ENCODE results near the gene MDFI.

Gene MDFI, protein sequence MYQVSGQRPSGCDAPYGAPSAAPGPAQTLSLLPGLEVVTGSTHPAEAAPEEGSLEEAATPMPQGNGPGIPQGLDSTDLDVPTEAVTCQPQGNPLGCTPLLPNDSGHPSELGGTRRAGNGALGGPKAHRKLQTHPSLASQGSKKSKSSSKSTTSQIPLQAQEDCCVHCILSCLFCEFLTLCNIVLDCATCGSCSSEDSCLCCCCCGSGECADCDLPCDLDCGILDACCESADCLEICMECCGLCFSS

DNA sequence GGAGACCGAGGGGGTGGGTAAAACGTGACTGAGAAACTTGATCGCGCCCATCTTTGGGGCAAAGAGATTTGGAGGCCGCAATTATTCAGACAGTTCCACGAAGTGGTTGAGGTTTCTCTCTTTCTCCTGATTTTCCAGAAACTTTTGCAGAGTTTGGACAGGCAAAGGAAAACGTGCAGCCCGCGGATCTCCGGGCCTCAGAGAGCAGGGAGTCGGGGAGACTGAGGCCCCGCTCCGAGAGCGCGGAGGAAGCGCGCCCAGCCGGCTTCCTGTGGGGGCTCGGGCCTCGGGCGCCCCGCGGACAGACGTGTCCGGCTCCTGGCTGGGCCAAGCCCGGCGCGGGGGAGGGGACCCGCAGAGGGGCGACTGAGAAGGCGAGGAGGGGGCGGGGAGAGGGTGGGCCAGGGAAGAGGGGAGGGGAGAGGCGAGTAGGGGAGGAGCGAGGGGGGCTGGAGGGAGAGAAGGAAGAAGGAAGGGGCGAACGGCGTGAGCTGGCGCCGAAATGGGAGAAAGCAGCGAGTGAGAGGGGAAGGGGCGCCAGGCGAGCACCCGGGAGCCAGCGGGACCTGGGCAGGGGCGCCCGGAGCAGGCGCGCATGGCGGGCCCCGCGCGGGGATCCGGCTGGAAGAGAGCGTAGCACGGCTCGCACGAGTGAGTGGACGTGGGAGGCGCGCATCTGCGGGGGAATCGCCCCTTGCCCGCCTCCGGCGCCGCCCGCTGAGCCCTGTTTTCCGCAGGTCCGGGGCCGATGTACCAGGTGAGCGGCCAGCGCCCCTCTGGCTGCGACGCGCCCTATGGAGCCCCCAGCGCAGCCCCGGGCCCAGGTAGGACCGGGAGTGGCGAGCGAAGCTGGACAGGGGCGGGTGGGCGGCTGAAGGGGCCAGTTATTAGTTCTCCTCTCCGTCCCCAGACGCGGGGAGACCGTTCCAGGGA, at the start of gene MDFI:
MDFI (plus strand) TSS at position 467 of the 933 bp plus-strand sequence; CDS start at position 749, 282 bp downstream.
- no peak for DNase-seq

DNA sequence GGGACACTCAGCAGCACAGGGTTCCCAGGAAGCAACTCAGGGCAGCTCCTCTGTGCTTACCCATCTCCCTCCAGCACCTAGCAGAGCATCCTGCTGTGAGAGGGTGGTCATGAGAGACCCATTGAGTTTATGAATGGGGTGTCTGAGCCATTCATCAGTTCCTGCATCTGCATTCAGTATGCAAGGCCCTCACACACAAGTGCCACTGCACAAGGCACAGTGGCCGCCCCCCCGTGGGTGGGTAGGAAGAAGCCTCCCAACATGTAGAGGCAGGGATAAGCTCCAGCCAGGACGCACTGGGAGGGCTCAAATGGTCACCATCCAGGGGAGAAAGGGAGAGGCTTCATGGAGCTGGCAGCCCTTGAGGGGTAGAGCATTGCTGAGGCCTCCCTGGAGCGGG, 49.0 kb upstream of the MDFI start:
- no peak for DNase-seq

DNA sequence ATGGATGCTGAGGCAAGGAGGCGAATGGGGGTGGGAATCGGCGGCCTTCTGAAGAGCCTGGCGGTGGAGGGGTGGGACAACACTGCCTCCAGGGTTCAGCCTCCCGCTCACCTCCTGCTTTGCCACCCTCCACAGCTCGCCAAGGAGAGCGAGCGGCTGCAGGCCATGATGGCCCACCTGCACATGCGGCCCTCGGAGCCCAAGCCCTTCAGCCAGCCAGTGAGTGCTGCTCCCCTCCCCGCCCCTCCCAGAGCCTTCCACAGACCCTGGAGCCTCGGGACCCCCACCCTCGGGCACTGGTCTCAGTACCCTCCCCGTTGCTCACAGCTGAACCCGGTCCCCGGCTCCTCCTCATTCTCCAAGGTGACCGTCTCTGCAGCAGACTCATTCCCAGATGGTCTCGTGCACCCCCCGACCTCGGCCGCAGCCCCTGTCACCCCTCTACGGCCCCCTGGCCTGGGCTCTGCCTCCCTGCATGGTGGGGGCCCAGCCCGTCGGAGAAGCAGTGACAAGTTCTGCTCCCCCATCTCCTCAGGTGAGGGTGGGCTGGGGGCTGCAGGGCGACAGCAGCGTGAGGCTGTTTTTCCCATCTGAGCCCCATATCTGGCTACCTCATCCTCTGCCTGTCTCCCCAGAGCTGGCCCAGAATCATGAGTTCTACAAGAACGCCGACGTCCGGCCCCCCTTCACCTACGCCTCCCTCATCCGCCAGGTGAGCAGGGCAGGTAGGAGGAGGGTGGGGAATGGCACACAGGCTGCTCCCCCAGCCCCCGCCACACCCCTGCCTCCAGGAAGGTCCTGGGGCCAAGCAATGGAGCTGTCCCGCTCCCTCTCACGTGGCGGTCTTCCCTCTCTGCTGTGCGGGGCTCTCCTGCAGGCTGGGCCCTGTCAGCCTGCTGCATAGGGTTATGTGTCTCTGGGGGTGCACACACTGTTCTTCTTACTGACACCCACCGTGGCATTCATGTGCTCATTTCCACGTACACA, 48.3 kb upstream of the MDFI start:
- DNase-seq: no peak

DNA sequence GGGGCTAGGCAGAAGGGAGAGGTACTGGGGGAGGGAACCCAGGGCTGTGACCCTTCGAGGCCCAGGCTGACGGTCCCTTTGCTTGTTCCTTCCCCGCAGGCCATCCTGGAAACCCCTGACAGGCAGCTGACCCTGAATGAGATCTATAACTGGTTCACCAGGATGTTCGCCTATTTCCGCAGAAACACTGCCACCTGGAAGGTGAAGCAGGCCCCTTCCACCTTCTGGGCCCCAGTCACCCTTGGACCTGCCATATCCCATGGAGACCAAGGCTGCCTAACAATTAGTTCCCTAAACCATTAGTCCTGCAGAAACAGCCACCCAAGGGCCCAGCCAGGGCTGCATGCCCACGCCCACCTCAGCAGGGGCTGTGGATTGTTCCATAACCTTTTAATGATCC, 47.1 kb upstream of the MDFI start:
- DNase-seq: no peak

DNA sequence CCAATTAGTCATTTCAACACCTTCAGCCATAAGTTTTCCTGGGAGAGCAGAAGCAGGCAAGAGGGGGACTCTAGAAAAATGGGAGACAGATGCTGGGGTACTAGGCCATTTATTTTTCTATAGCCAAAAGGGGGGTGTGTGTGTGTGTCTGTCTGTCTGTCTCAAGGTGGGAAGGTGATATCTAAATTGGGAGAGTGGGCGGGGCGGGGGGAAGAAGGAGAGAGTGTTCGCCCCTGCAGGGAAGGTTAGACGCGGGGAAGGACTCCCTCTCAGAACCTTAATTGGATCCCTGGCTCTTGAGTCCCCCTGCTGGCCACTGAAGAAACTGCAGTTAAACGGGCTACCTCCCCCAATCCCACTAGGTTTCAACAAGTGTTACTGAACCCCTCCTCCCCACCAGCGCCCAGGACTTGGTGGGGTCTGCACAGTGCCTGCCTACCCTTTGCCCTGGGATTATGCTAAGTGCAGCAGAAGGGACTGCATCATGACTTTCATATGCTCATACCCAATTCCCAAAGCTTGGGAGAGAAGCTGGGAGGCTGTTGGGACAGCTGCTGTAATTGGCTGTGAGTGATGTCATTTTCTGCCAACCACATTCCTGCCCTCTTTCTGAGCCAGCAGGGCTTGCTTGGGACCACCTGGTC, 46.3 kb upstream of the MDFI start:
- DNase-seq: peak; percentile 53 to 68

DNA sequence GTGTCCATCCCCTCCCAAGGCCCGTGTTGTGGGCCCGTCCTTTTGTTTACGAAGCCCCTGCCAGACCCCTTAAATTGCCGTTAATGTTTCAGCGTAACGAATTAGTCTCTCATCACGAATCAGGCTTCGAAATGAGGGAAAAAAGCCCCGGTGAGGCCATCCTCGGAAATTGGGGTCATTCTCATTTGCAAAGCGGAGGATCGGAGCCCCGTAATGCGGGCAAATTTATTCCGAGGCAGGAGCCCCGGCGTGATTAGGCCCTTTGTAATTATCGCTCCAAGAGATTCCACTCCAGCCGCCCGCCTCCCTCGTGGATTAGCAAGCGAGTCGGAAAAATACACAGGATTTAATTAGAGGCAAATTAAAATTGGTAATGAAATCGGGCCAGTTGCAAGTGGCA, 44.9 kb upstream of the MDFI start:
- DNase-seq: no peak

DNA sequence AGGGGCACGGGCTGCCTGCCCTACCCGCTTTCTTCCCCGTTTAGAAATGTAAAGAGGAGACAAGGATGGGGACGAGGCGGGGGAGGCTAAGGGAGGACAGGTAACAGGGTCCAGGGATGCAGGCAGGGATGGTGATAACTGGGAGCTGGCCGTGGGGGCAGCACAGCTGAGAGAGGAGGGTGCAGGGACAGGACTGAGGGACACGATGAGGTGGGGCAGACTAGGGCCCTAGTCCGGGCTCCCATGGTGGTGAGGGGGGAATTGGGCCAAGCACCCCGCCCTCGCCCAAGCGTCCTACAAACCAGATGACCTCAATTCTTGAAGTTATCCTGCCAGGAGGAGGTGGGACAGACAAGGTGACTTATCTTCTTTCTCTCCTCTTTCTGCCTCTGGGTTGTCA, 44.4 kb upstream of the MDFI start:
- DNase-seq: no peak

DNA sequence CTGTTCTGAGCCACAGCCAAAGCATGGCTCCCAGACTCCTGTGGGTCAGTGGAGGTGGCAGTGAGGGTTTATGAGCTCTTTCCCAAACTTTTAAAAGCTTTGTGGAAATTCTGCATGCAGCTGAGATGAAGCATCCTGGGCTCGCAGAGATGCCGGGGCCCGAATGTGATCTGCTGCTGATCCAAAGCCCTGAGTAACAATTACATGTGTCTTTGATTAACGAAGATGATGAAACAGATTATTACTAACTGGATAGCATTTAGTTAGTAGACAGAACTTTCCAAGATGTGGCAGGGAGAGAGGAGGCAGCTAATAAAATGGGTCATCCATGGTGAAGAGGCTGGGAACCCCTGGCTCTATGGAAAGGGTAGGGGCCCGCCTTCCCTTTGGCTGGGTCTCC, 43.9 kb upstream of the MDFI start:
- no peak for DNase-seq

DNA sequence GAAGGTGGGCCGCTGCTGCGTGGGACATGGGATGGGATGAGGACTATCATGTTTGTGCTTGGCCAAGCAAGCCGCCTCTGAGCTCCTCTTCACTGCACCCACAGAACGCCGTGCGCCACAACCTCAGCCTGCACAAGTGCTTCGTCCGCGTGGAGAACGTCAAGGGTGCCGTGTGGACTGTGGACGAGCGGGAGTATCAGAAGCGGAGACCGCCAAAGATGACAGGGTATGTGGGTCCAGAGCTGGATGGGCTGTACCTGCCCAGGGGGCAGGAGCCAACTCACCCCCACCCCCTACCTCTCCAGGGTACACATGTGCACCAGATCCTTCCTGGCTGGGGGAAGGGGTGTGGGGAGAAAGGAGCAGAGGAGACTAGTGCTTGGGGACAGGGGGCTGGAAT, 43.5 kb upstream of the MDFI start:
- DNase-seq: no peak

DNA sequence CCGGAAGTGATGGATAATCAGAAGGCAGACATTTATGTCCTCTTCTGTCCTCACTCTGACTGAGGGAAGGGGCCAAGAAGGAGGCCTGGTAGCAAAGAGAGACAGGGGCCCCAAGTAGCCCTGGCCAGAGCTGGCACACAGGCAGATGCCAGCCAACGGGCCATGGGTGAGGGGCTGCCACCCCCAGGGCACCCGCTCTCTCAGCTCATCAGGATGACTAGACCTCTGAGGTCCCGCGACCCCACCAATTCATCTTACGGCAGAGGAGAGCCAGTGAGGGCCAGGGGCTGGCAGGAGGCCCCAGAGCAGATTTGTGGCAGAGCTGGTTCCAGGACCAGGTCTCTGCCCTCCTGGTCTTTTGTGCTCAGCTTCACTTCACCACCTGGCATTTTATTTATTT, 43.1 kb upstream of the MDFI start:
- DNase-seq: no peak

DNA sequence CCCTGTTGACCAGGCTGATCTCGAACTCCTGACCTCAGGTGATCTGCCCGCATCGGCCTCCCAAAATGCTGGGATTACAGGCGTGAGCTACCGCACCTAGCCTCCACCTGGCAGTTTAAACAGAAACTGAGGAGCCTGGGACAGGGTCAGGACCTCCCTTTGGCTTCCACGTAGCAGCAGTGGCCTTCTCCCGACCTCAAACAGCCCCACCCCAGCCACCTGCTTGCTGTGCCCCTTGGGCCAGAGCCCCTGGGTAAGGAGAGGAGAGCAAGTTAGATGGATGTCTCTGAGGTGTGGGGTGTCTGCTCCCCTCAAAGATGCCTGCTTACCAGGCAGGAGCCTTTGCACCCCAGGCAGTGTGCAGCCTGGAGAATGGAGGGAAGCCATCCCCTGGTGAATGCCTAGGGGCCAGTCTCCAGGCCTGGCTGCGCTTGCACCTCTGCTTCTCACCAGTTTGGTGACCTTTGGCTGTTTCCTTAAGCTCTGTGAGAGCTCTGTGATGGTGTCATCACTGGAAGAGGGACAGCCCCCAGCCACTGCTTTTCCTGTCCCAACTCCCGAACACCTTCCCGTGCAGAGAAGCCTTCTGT, 42.1 kb upstream of the MDFI start:
- DNase-seq: no peak

DNA sequence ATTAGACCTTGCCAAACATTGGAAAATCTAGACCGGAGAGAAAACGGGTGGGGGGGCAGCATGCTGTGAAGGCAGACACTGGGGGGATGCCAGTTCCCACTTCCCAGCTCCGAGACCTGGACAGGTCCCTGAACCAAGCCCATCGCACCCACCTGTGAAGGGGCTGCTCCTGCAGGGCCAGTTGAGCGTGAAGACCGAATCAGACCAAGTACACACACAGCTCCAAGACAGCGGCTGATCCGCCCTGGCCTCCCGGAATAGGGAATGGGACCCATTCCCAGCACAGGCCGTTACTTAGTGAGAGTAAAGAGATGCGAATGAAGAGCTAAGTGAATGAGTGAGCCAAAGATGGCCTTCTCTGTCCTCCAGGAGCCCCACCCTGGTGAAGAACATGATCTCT, 41.5 kb upstream of the MDFI start:
- no peak for DNase-seq

DNA sequence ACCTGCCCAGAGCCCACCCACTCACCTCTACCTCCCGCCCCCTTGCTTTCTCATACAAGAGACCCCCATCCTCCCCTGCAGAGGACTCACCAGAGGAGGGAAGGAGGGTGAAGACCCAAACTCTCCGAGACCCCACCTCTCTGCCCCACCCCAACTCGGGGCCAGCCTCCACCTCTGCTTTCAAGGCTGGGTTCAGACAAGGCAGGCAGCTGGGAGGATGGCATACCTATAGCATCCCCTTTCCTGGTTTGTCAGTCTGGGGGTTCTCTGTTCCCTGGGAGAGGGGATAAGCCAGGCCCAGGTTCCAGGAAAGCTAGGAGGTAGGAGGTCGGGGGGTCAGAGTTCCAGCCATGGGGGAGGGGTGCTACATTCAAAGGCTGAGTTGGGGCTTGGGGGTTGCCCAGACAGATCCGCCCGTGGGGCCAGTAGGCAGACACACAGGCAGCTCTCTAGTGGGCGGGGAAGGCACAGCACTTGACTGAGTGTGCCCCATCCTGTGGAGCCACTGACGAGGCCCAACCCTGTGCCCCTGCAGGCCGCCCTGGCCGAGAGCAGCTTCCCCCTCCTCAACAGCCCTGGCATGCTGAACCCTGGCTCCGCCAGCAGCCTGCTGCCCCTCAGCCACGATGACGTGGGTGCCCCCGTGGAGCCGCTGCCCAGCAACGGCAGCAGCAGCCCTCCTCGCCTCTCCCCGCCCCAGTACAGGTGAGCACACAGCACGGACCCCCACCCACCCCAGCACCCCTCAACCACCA, 40.8 kb upstream of the MDFI start:
- no peak for DNase-seq

DNA sequence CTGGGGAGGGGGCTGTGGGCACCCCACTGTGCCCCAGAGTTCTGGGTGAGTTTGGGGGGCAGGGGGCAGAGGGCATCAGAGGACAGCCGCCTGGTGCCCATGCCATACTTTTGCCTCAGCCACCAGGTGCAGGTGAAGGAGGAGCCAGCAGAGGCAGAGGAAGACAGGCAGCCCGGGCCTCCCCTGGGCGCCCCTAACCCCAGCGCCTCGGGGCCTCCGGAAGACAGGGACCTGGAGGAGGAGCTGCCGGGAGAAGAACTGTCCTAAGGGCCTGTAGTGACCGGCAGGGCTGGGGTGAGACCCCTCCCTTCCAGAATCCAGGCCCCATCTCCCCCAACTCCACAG, 39.6 kb upstream of the MDFI start:
- DNase-seq: no peak

DNA sequence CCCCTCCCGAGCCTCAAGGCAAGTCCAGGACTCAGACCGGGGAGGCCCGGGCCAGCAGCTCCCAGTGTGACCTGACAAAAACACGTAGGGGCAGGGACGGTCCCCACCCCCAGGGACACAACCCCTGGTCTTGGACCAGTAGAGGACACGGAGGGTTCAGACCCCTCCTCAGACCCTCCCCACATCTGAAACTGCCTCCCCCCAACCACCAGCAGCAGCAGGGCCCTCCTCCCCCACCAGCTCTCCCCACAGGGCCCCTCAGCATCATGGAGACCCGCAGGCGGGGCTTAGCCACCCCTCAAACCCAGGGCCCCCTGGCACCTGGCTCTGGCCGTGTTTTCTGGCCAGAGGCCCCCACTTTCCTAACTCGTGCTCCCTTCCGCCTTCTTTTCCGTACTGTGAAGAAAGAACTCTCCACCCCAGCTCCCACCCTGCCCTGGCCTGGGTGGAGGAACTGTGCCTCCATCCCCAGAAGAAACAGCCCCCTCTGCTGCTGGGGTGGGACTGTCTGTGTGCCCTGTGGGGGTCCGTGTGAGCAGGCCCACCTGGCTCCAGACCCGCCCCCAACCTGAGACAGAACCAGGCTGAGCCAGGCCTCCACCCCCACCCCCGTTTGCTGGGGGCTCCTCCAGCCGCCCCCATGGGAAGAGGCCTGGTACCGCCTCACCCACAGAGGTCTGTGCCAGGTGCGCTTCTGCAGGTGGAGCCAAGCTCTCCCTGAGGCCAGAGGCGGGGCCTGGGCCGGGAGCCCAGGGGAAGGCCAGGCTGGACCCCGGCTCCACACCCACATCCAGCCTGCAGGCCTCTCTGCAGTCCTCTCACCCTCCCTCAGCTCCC, 39.0 kb upstream of the MDFI start:
- DNase-seq: no peak

DNA sequence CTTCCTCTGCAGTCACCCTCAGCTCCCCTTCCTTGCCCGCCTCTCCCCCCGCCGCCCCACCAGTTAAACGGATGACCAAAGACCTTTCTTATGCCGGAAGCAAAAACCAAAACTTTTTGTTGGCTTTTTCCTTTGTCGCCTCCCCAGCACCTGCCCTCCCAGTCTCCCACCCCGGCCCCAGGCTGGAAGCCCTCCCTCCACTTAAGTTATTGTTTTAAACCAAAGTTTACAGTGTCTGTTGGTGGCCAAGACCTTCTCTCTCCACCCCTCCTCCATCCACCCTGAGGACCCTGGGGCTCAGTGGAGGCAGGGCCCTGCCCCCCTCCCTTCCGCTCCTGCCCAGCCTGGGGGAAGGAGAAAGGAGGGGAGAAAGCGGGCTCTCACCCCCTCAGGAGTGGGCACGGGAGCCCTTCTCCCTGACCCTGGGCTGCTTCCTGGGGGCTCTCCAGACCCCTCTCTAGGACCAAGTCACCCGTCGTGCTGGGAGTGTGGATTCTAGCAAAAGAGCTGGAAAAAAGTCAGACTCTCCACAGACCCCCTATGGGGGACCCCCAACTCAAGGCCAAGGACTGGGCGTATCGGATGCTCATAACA, 38.3 kb upstream of the MDFI start:
- no peak for DNase-seq

DNA sequence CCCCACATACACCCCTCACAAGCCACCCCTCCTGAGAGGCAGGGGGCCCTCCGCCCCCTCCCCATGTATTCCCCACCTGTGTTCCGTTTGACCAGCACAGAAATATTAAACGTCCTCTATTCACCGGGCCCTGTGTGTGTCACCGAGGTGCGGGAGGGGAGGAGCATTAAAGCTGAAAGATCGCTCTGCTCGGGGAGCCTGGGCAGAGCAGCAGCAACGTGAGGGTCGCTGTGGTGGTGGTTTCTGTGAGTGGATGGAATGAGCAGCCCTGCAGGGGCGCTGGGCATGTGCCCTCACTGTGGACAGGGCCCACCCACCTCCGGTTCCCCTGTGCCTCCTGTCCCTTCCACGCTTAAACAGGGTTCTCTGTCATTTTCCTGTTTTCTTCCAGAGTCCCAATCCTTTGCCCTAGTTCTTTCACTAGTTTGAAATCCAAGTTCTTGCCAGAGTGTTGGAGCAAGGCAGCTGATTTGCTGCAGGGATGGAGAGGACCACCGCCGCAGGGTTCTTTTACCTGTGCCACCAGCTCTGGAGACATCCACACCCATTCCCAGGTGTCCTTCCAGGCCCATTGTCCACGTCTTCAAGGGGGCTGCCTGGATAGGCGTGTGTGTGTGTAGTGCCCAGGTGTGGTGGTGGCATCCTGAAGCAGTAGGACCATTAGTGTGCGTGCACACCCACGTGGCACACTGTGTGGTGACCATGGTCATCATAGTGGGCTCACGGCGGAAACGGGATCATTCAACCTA, 37.6 kb upstream of the MDFI start:
- DNase-seq: no peak

DNA sequence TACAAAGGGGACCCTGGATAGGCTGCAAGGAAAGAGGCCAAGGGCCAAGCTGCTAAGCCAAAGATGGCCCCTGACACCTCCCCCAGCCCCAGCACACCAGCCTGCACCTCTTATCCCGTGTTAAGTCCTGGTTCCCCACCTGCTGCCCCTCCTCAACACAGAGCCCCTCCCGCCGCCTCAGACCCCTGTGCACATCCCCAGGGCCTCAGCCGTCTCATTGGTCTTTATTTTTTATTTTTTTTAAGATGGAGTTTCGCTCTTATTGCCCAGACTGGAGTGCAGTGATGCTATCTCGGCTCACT, 37.1 kb upstream of the MDFI start:
- DNase-seq: no peak

DNA sequence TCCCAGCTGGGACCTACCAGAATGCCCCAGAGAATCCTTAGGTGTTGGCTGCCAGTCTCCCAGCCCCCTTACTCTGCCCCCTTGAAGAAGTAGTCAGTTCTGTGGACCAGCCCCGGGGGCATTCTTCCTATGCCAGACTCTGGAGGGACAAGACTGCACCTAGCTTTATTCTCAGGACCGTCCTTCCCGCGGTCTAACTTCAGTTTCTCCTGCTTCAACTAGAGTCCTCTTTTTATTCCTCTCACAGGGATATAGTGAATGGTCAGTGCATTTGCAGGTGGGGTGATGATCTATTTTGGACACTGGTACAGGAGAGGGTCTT, 35.9 kb upstream of the MDFI start:
- no peak for DNase-seq

Data from NCI-H524 (cell line).